H1 (cell line): Measurements from ENCODE around the gene PLCL2. TPM values are rescaled to one million over a fixed set of nuclear protein-coding genes. Genes with fewer than 3 reads are reported as not detected.

Source experiments
- ASH2L ChIP-seq: fragments of 200-600, 300-600 bp; sonication (generic); IDR thresholded peaks from one replicate; pipeline ENCODE4 v1.7.1; 2017; ENCODE audit warnings: low read length
- CBX8 ChIP-seq: fragments of 300-800, 300-1000 bp; sonication (generic); IDR thresholded peaks from 2 replicates; pipeline ENCODE4 v1.7.1; 2016; ENCODE audit warnings: low read depth, low read length, borderline replicate concordance
- CEBPB ChIP-seq: IDR thresholded peaks from 2 replicates; pipeline ENCODE4 v1.6.1; 2012; ENCODE audit warnings: low read depth, low read length
- CHD2 ChIP-seq: IDR thresholded peaks from 2 replicates; pipeline ENCODE4 v1.6.1; 2012; ENCODE audit warnings: low read length, improper control_type of control experiment
- CREB1 ChIP-seq: IDR thresholded peaks from 2 replicates; pipeline ENCODE4 v1.6.1; 2012; ENCODE audit warnings: inconsistent platforms
- EGR1 ChIP-seq: IDR thresholded peaks from 2 replicates; pipeline ENCODE4 v1.6.1; 2011; ENCODE audit warnings: low read depth, low read length, borderline replicate concordance
- FOSL1 ChIP-seq: IDR thresholded peaks from 2 replicates; pipeline ENCODE4 v1.6.1; 2011; ENCODE audit warnings: mild to moderate bottlenecking, low read depth, low read length, moderate library complexity; ENCODE audit not compliant: insufficient read depth
- GABPA ChIP-seq: IDR thresholded peaks from 2 replicates; pipeline ENCODE4 v1.6.1; 2011; ENCODE audit warnings: mild to moderate bottlenecking, low read length, moderate library complexity, borderline replicate concordance; ENCODE audit not compliant: insufficient read depth
- GTF2F1 ChIP-seq: IDR thresholded peaks from 2 replicates; pipeline ENCODE4 v1.6.1; 2012; ENCODE audit warnings: low read depth, low read length, improper control_type of control experiment, borderline replicate concordance
- HDAC6 ChIP-seq: IDR thresholded peaks from one replicate; pipeline ENCODE4 v1.7.1; 2012; ENCODE audit warnings: low read depth, mild to moderate bottlenecking, inconsistent platforms, low read length, moderate library complexity
- RAD21 ChIP-seq, 2 experiments: IDR thresholded peaks in 1 of 2; conservative IDR thresholded peaks in 1 of 2; 2 replicates each; pipeline ENCODE4 v1.6.1; 2011; ENCODE audit warnings: low read depth in 2 of 2, low read length in 2 of 2, improper control_type of control experiment in 1 of 2, inconsistent platforms in 1 of 2, mild to moderate bottlenecking in 1 of 2, moderate library complexity in 1 of 2
- RBBP5 ChIP-seq: IDR thresholded peaks from 2 replicates; pipeline ENCODE4 v1.7.1; 2012; ENCODE audit warnings: low read depth, mild to moderate bottlenecking, inconsistent platforms, low read length, moderate library complexity, borderline replicate concordance
- RFX5 ChIP-seq: IDR thresholded peaks from 2 replicates; pipeline ENCODE4 v1.6.1; 2011; ENCODE audit warnings: low read depth, low read length, improper control_type of control experiment, borderline replicate concordance
- RNF2 ChIP-seq: fragments of 200-900, 300-1000 bp; sonication (generic); IDR thresholded peaks from 2 replicates; pipeline ENCODE4 v1.7.1; 2016; ENCODE audit warnings: borderline replicate concordance, low read depth, mild to moderate bottlenecking, antibody characterized with exemption, low read length; ENCODE audit not compliant: poor library complexity, severe bottlenecking; ENCODE audit errors: missing control alignments
- SAP30 ChIP-seq: fragments of 300-600 bp; sonication (generic); IDR thresholded peaks from 2 replicates; pipeline ENCODE4 v1.7.1; 2012; ENCODE audit warnings: low read length, moderate library complexity, mild to moderate bottlenecking, inconsistent platforms; ENCODE audit not compliant: insufficient read depth, insufficient replicate concordance
- SIX5 ChIP-seq: IDR thresholded peaks from 2 replicates; pipeline ENCODE4 v1.6.1; 2011; ENCODE audit warnings: mild to moderate bottlenecking, low read depth, low read length
- SP1 ChIP-seq: IDR thresholded peaks from 2 replicates; pipeline ENCODE4 v1.6.1; 2011; ENCODE audit warnings: low read depth, low read length
- SP4 ChIP-seq: IDR thresholded peaks from 2 replicates; pipeline ENCODE4 v1.6.1; 2012; ENCODE audit warnings: low read length, inconsistent platforms
- TAF1 ChIP-seq: IDR thresholded peaks from 2 replicates; pipeline ENCODE4 v1.6.1; 2011; ENCODE audit warnings: mild to moderate bottlenecking, low read depth, low read length
- TAF7 ChIP-seq: optimal IDR thresholded peaks from 2 replicates; pipeline ENCODE3; 2011; ENCODE audit warnings: low read depth, mild to moderate bottlenecking, inconsistent platforms, low read length, moderate library complexity, borderline replicate concordance
- polyA plus RNA-seq, 7 experiments: library from polyadenylated mRNA; depleted of rRNA in 3 of 7; stranded (reverse) in 5 of 7; unstranded in 2 of 7; fragments of >200 nt in 5 of 7; fragments of 200-250 nt in 2 of 7; gene quantifications; 1 replicate in 5 of 7; 2 replicates in 1 of 7; 4 replicates in 1 of 7; pipeline versions ENCODE4 v1.2.1 to v1.2.3, GENCODE V29; 2011 to 2013; ENCODE audit warnings: missing spikeins in 2 of 7, mixed read lengths in 2 of 7
- total RNA-seq: library from RNA; stranded (reverse); fragmentation: NEBNext Ultra II Directional; extraction: Animal tissue kit (Norgen Biotek cat#: 25700); gene quantifications from 2 replicates; pipeline ENCODE4 v1.2.1, GENCODE V29; 2021
- TF ChIP-seq, protein P1 (sequence below): IDR thresholded peaks from 2 replicates; pipeline ENCODE4 v1.6.1; 2011; ENCODE audit warnings: low read length, improper control_type of control experiment
- TF ChIP-seq, protein P2 (sequence below): IDR thresholded peaks from 2 replicates; pipeline ENCODE4 v1.6.1; 2012; ENCODE audit warnings: low read length, inconsistent platforms

PLCL2 gene
- total and polyA plus RNA-seq, 2 of the 8 experiments (the other 6 are each of a cell fraction or from before 2014, with no cell fraction given): 3.5 to 6.8 TPM

DNA sequence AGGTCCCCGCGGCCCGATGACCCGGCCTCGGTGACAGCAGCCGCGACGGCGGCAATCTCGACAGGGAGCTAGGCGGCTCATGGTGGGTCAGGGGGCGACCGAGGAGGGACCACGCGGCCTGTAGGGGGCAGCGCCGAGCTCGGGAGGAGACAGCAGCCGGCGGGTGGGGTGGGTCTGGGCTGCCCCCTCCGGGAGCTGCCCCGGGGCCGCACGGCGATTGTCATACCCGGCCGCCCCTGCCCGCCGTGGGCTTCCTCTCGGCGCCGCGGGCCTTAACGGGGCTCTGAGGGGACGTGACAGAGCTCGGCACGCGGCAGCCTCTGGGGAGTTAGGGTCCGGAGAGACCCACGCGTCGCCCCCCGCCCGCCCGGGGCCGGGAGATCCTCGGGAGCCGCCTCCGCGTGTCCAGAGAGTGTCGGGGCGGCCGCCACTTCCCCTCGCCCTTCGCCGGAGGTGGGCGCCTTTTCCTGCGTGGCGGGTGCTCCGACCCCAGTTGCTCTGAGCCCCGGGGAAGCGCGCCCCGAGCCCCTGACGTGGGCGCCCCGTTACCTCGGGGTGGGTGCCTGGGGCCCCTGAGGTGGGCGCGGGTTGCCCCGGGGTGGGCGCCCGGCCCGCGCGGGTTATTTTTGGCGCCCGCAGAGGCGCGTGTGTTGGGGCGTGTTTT, 539 bp upstream of the PLCL2 start (continued):
- 0 out of 2 replicates have a peak, but pooled peaks have one; percentile 47 for TF ChIP-seq CREB1
- no peak for TF ChIP-seq SP4
- TF ChIP-seq ASH2L: peak; percentile 68
- TF ChIP-seq RAD21 (IDR thresholded peaks at IDR 0.05 in 1 of 2, conservative IDR thresholded peaks at IDR 0.05 in 1 of 2; ENCODE audit: low read depth in 2 of 2, low read length in 2 of 2): peak; percentile 65 to 78
- TF ChIP-seq HDAC6: no peak
- no peak for TF ChIP-seq CEBPB
- TF ChIP-seq SIX5: no peak
- TF ChIP-seq RBBP5: peak; percentile 64; the same call in 1 of the 2 replicates
- TF ChIP-seq EGR1: 0 out of 2 replicates have a peak, but pooled peaks have one; percentile 12
- no peak for TF ChIP-seq FOSL1
- no peak for TF ChIP-seq TAF7
- no peak for TF ChIP-seq RNF2
- no peak for TF ChIP-seq CHD2
- no peak for TF ChIP-seq GTF2F1
- TF ChIP-seq, protein P1, sequence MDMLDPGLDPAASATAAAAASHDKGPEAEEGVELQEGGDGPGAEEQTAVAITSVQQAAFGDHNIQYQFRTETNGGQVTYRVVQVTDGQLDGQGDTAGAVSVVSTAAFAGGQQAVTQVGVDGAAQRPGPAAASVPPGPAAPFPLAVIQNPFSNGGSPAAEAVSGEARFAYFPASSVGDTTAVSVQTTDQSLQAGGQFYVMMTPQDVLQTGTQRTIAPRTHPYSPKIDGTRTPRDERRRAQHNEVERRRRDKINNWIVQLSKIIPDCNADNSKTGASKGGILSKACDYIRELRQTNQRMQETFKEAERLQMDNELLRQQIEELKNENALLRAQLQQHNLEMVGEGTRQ: peak; percentile 46
- no peak for TF ChIP-seq CBX8
- TF ChIP-seq, protein P2, sequence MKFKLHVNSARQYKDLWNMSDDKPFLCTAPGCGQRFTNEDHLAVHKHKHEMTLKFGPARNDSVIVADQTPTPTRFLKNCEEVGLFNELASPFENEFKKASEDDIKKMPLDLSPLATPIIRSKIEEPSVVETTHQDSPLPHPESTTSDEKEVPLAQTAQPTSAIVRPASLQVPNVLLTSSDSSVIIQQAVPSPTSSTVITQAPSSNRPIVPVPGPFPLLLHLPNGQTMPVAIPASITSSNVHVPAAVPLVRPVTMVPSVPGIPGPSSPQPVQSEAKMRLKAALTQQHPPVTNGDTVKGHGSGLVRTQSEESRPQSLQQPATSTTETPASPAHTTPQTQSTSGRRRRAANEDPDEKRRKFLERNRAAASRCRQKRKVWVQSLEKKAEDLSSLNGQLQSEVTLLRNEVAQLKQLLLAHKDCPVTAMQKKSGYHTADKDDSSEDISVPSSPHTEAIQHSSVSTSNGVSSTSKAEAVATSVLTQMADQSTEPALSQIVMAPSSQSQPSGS: no peak
- TF ChIP-seq RFX5: no peak
- no peak for TF ChIP-seq SP1
- no peak for TF ChIP-seq GABPA
- TF ChIP-seq TAF1: 0 out of 2 replicates have a peak, but pooled peaks have one; percentile 19
- no peak for TF ChIP-seq SAP30
